Measurements from ENCODE around the gene MAN2C1.
"Not testable (repeated sequence)": the region's sequence is repeated elsewhere in the genome, so short reads cannot be mapped to it uniquely, and the experiment has no call there.

MAN2C1 gene

DNA sequence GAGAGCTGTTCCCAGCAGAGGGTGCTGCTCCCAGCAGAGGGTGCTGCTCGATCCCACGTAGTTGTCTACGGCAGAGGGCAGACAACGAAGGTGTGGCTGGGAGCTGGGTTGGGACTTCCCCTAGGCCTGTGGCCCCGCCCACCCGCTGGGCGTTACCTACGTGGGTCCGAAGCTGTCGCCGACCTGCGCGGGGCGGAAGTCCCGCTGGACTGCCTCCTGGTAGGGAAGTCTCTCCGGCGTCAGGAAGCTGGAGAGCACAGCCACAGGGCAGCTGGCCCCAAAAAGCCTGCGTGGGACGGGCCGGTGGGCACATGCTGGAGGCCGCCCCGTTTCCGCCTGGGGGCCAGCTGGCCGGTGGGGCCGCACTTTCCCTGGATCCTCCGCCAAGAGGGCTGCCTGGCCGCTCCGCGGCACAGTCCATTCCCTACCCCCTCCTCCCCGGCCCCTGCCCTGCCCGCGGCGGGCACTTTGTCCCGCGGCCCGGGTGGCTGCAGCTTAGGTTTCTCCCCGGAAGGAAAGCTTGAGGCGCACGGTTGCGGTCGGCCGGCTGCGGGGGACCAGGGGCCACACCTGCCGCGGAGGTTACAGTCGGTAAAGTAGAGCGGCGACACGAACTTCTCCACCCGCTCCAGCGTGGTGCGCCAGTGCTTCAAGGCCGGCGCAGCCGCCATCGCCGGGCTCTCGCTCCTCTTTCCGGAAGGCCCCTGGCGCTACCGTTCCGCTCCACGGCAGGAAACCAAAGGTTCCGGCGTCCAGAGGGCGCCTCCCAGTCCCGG, at the start of gene MAN2C1:
MAN2C1 (minus strand) TSS at position 695 of the 776 bp plus-strand sequence; CDS start at position 671, 24 bp downstream.
- peak; percentile 82 to 97 (median 92) for DNase-seq
- intact Hi-C loops (cut with DNase I): loop anchor here (2.0 to 10.0 kb wide), 2 partner anchors 87 to 277 kb away; partner anchors contain the start of genes IMP3 and SNX33

GRCh38 chr15:75416584-75416983, 48.2 kb upstream of the MAN2C1 start:
- no peak for DNase-seq
- intact Hi-C loops (cut with DNase I): no loop called here

DNA sequence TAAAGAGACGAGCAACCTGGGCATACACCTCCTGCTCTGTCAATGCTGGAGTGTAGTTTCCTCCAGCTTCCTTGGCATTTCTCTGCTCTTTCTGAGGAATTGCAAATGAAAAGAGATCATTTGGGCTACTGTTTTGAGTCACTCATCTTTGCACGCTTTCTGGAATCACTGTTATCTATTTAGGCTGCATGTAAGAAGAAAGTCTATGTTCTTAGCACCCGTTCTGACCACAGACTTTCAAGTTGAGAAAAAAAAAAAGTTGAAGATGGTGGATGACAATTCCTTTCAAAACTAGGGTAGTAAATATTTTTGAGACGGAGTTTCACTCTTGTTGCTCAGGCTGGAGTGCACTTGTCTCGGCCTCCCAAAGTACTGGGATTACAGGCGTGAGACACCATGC, 41.8 kb upstream of the MAN2C1 start:
- DNase-seq: no peak
- intact Hi-C loops (cut with DNase I): no loop called here

- intact Hi-C loops (cut with DNase I): no loop called here
- DNase-seq: no peak
Measured at GRCh38 chr15:75407083-75407482, 38.7 kb upstream of the MAN2C1 start.

- DNase-seq: no peak
- intact Hi-C loops (cut with DNase I): no loop called here
Measured at GRCh38 chr15:75403892-75404291, 35.5 kb upstream of the MAN2C1 start.

DNA sequence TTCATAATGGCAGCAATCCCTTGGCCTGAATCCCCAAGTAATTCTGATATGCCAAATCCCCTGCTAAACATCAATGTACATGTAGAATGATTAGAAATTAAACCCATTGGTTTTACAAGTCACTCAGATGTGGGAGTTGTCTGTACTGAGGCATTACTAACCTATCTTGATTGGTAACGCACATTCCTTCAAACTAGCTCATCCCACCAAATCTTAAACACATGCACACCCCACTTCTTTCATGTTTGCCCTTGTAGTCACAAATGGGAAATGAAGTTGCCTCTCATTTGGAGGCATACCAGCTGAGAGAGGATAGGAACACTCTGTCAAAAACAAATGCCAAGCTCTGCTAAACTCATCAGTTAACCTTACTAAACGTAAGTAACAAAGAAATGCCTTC, 29.1 kb upstream of the MAN2C1 start:
- no peak for DNase-seq
- intact Hi-C loops (cut with DNase I): no loop called here

- no peak for DNase-seq
- intact Hi-C loops (cut with DNase I): no loop called here
Measured at GRCh38 chr15:75389791-75390382, 21.5 kb upstream of the MAN2C1 start.

DNA sequence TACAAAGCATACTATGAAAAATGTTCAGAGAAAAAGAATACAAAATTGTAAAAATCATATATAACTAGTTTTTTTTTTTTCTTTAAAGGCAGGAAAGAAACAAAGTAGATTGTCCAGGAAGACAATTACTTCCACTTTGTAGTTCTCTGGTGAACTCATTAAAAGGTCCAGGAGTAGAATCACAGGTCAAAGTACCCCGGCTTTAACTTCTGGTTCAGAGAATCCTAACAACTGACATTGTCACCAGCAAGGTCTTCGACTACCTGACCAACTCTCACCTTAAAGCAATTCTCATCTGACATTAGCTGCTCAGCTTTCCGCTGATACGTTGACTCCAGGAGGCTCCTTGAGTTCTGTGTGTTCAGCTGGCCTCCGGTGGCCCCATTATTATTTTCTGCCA, 15.6 kb upstream of the MAN2C1 start:
- intact Hi-C loops (cut with DNase I); DNase-seq: not testable (repeated sequence)

DNA sequence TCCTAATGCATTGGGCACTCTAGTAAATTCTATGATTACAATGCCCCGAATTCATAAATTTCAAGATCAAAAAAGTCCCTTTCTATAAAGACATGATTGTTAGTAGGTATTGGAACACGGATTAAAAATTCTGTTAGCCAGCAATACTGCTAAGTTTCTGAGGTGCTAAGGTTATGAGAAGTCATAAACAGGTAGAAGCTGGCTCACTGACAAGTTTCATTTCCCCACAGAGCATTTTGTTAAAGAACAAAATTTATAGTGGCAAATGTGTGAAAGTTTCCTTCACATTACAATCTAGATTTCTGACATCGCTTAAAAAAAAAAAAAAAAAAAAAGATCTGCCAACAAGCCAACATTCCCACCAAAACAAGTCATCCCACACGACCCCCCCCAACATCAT, 12.4 kb upstream of the MAN2C1 start:
- intact Hi-C loops (cut with DNase I): no loop called here
- no peak for DNase-seq

DNA sequence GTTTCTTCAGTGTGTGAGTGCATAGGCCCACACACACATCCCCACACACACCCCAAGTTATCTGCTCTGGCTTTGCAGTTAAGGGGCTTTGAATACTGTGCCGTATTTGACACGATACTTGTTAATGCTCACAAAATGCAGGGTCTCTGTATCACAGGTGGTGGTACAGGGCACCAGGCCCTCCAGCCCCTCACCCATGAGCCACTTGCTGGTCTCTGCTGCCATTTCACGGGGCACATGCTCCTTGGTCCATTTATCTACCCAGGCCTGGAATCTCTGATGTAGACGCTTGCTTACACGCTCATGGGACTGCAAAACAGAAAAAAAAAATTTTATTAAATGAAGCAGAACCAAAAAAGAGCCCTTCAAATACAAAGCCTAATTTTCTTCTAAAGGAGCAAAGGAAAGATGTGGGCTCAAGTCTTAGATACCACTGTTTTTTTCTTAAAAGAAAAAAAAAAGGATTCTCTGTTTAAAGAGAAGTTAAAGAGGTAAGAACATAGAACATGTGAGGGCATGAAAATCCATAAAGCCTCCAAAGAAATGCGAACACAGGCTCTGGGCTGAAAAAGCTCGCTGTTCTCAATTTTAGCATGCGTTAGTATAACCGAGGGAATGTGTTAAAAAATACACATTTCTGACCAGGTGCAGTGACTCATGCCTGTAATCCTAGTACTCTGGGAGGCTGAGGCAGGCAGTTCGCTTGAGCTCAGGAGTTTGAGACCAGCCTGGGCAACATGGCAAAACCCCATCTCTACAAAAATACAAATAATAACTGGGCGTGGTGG, 3.7 kb upstream of the MAN2C1 start:
- DNase-seq: no peak
- intact Hi-C loops (cut with DNase I): no loop called here

- intact Hi-C loops (cut with DNase I): no loop called here
- DNase-seq: no peak
Measured at GRCh38 chr15:75371486-75371885, 3.1 kb upstream of the MAN2C1 start.

GRCh38 chr15:75369897-75370581, 1.6 kb upstream of the MAN2C1 start:
- intact Hi-C loops (cut with DNase I): loop anchor here (2.0 to 10.0 kb wide), 2 partner anchors 85 to 275 kb away; partner anchors contain the start of genes IMP3 and SNX33
- peak in 1 of 42 donors; percentile 21 for DNase-seq

DNA sequence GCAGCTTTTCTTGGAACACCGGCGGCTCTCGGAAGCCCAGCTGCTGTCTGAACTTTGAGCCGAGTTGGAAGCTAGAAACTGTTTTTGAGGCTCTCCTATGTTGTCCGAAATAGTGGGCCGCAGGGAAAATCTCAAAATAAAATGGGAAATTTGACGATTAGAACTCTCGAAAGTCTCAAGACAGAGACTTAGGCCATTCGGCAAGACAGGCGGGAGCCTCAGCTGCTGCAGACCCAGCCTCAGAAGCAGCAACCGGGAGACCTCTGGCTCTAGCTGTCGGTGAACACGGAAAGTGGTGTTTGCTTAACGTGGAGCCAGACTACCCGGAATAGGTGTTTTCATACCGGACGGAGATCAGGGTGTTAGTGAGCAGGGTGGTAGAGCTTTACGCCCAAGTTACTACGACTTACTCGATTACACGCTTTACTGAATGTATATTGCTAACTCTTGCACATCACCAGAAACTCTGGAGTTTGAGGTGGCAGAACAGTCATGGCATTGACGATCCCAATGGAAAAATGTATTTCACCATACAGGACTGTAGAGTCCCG, 357 bp upstream of the MAN2C1 start:
- peak in 1 of 42 donors; percentile 30 for DNase-seq
- intact Hi-C loops (cut with DNase I): loop anchor here (2.0 to 10.0 kb wide), 2 partner anchors 86 to 276 kb away; partner anchors contain the start of genes IMP3 and SNX33

- DNase-seq: no peak
- intact Hi-C loops (cut with DNase I): loop anchor here (10.0 kb wide), 1 partner anchor 277 kb away; the partner anchor contains the start of genes IMP3 and SNX33
Measured at GRCh38 chr15:75367406-75367912, 948 bp downstream of the MAN2C1 start.

DNA sequence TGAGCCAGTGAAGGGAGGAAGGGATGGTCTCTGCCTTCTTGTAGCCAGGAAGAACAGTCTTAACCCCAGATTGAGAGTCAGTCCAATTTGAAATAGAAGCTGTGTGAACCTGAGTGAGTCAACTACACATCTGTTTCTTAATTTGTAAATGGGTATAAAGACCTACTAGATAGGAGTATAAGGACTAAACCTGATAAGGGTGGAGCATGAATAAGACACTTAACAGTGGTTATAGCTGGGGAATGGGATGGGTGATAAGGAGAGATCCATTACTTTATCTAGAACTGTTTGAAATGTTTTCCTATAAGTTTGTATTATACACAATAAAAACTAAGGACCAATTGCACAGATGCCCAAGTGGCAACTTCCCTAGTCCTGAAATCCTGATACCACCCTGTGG, 1.4 kb downstream of the MAN2C1 start:
- intact Hi-C loops (cut with DNase I): loop anchor here (10.0 kb wide), 1 partner anchor 278 kb away; the partner anchor contains the start of genes IMP3 and SNX33
- no peak for DNase-seq

DNA sequence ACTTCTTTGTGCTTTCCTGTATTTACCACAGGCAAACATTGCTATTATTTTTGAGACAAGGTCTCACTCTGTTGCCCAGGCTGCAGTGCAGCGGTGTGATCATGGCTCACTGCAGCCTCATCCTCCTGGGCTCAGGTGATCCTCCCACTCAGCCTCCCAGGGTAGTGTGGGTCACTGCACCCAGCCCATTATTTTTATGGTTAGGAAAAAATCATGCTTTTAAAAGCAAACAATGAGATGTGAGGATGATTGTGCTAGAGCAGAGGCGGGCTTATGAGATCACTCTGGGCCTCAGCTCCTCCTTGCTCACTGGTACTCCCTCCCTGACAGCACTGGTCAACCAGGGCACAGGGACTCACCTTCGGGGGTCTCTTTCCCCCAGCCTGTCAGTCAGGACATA, 2.2 kb downstream of the MAN2C1 start:
- intact Hi-C loops (cut with DNase I): loop anchor here (10.0 kb wide), 1 partner anchor 279 kb away; the partner anchor contains the start of genes IMP3 and SNX33

GRCh38 chr15:75364881-75365280, 3.5 kb downstream of the MAN2C1 start:
- intact Hi-C loops (cut with DNase I): loop anchor here (10.0 kb wide), 1 partner anchor 280 kb away; the partner anchor contains the start of genes IMP3 and SNX33

More for the DNA sequence above, 2.2 kb downstream of the MAN2C1 start:
- peak in 1 of 42 donors; percentile 5 for DNase-seq

GRCh38 chr15:75363786-75364185, 4.6 kb downstream of the MAN2C1 start:
- intact Hi-C loops (cut with DNase I): loop anchor here (10.0 kb wide), 1 partner anchor 281 kb away; the partner anchor contains the start of genes IMP3 and SNX33
- DNase-seq: no peak

More at GRCh38 chr15:75364881-75365280, 3.5 kb downstream of the MAN2C1 start:
- no peak for DNase-seq
